ENCODE data around the gene SCRT2. TPM values are rescaled to one million over a fixed set of nuclear protein-coding genes. Genes with fewer than 3 reads are reported as not detected.
A peak's percentile ranks its signal among the peaks of the same experiment; 100 is the strongest.
"Not testable (repeated sequence)": the region's sequence is repeated elsewhere in the genome, so short reads cannot be mapped to it uniquely, and the experiment has no call there.

SCRT2 gene
- polyA plus RNA-seq, 5 donors = not detected

DNA sequence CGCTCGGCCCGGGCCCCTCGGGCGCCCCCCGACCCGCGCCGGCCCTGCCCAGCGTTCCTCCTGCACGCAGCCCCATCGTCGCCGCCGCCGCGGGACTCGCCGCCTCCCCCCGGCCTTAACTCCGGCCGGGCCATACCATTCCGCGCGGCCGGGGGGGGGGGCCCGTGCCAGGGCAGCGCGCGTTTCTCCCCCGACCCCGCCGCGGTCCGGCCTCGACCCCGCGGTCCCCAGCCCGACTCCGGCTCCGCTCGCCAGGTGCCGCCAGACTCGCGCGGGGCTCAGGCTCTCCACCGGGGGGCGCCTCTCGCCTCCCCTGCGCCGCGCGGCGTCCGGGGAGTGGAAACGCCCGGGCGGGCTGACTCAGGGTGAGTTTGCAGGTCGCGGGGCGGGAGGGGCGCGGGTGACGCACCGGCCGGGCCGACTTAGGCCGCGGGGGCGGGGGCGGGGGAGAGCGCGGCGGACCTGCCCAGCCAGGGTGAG lies 22.5 kb downstream of the SCRT2 start, which contains the start of gene SRXN1:
SRXN1 (minus strand) TSS at position 91 of the 480 bp plus-strand sequence; CDS start at position 76, 15 bp downstream.
- DNase-seq = peak; percentile 65 to 74

DNA sequence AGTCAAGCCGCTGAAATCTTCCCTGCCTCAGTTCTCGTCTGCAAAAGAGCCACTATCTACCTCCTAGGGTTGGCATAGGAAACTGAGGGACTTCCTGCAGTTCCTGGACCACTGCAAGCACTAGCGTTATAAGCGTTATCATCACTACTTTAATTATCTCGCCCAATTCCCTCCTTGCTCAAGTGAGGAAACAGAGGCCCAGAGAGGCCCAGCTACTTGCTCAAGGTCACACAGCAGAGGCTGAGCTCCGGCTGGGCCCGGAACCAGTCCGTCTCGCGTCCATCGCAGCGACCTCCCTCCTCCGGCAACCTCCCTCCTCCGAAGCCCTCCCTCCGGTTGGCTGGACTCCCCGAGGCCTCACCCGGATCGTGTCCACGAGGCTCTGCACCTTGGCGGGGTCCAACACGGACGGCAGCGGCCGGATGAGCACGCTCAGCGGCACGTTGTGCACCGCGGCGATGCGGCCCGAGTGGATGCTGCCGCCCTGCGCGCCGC lies 22.9 kb downstream of the SCRT2 start:
- no peak for DNase-seq

DNA sequence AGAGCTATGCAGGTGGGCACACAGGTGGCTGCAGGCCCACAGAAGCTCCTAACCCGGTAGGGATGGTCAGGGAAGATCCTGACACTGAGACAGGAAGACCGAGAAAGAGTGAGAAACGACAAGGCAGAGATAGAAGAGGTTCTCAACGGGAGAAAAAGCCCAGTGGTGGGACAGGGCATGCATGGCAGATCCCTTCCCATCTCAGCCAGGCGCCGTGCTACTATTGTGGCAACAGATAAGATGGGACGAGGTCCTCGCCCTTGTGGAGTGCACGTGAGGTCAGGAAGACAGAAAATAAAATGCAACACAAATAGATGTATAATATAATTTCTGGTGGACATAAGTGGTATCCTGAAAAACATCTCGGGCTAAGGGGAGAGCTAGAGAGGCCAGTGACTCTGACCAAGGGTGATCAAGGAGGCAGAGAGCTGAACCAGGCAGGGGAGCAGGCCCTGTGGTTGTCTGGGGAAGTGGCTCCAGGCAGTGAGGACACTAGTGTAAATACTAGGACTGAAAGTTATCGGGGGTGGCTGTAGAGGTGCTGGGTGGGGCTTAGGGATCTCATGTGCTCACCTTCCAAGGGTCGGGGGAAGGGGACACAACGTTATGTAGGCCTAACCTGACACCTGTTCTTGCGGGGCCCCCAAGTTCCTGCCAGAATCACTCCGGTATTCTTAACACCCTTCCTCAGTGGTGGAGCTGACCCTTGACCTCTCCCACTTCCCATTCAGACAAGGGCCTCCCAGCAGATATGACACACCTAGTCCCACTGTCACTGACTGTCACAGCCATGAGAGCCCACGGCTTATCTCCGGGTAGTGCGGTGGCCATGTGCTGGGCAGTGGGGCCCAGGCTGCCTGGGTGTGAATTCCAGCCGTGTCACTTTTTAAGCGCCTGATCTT lies 23.6 kb downstream of the SCRT2 start:
- no peak for DNase-seq

DNA sequence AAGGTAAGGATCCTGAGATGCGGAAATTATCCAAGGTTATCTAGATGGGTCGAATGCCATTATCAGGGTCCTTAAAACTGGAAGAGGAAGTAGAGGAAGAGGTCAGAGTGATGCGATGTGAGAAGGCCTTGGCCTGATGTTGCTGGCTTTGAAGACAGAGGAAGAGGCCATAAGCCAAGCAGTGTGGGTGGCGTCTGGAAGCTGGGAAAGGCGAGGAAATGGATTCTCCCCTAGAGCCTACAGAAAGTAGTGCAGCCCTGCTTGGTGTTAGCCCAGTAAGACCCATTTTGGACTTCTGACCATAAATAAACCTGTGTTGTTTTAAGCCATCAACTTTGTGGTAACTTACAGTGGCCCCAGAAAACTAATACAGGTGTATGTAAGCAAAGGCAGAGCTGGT lies 24.6 kb downstream of the SCRT2 start:
- DNase-seq = no peak

DNA sequence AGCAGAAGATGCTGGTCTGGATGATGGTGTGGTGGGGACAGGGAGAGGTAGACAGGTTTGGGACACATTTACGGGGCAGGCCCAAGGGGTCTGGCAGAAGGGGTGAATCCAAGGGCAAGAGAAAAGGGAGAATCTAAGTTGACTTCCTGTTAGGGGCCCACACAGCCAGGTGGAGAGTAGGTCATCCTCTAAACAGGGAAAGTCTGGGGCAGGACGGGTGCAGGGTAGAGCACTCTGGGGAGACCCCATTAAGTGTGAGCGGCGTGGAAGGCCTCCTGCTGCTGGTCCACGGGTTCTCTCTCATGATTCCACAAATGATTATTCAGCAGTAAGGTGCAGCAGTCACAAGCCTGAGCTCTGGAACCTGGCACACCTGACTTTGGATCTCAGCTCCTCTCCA lies 25.3 kb downstream of the SCRT2 start:
- no peak for DNase-seq

DNA sequence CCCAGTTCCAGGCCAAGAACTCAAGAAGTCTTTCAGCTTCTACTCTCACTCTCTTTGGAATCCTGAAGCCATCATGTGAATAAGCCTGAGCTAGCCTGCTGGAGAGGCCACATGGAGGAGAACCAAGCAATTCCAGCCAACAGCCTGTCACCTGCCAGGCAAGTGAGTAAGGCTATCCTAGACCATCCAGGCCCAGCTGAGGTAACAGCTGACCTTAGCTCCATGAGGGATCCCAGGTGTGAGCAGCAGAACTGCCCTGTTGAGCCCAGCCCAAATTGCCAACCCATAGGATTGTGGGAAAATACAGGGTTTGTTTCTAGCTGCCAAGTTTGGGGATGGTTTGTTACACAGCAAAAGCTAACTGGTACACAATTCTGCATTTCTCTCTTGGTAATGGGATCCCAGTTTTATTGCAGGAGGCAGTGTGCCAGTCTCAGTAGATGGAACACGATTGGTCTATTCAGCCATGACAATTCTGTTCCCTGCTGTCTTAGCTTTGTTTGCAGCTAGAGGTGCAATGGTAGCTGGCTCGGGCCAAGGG lies 28.1 kb downstream of the SCRT2 start:
- no peak for DNase-seq

DNA sequence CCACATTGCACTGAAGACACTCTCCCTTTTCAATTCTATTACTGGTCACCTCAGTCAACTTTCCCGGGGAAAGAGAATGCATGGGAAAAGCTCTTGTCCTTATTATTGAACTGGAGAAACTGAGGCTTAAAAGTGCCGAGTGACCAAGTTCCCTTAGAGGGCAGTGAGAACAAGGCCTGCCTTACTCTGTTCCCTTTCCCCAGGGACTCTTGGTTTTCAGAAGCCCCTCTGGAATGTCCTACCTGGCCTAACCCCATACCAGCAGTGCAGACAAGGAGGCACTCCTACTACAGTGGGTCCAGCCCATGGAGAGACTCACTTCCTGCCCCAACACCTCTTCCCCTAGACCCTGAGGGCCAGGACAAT lies 28.8 kb downstream of the SCRT2 start:
- DNase-seq = no peak

DNA sequence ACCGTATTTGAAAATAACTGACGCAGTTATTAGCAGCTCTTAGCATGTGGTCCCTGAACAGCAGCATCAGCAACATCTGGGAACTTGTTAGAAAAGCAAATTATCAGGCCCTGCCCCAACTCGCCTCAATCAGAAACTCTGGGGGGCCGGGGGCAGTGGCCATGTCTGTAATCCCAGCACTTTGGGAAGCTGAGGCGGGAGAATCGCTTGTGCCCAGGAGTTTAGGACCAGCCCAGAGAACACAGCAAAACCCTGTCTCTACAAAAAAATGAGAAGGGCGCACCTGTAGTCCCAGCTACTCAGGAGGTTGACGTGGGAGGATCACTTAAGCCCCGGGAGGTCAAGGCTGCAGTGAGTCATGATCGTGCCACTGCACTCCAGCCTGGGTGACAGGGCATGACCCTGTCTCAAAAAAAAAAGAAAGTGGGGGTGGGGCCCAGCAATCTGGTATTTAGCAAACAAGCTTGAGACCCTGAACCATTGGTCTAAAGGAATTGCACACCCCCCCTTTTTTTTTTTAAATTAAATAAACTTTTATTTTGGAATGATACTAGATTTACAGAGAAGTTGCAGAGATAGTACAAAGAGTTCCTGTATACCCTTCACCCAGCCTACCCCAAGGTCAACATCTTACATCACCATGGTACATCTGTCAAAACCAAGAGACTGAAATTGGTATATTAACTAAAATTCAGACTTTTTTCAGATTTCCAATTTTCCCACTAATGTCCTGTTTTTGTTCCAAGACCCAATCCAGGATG lies 29.3 kb downstream of the SCRT2 start:
- DNase-seq = no peak

DNA sequence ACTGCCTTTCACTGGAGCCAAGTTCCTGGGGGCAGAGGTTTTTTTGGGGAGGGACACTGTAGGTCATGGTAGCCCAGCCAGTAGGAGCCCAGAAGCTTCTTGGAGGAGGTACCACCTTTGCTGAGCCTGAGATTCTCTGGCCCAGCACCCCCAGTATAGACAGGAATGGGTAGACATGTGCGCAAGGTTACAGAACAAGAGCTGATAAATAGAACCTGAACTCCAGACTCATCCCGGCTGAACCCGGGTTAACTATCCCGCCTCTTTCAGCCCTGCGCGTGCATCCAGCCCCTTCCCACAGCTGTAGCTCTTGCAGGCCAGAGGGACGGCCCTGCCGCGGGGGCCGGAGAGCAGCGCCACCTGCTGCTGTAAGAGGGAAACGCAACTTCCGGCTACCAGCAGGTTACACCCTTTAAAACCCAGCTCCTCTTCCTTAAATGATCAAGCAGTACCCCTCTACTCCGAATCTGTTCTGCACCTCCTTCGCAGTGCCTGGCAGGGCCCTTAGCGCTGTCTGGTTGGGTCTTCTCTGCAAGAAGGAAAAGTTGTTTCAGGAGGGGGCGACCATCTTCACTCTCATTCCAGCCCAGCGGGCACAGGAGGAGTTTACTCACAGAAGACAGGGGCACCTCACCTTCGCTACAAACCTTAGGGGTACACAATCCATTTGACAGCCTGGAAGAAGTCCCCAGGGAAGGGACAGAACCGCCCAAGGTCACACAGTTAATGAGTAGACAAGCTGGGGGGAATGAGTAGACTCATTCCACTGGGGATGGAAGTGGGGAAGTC lies 30.1 kb downstream of the SCRT2 start:
- DNase-seq = peak; percentile 63 to 76

DNA sequence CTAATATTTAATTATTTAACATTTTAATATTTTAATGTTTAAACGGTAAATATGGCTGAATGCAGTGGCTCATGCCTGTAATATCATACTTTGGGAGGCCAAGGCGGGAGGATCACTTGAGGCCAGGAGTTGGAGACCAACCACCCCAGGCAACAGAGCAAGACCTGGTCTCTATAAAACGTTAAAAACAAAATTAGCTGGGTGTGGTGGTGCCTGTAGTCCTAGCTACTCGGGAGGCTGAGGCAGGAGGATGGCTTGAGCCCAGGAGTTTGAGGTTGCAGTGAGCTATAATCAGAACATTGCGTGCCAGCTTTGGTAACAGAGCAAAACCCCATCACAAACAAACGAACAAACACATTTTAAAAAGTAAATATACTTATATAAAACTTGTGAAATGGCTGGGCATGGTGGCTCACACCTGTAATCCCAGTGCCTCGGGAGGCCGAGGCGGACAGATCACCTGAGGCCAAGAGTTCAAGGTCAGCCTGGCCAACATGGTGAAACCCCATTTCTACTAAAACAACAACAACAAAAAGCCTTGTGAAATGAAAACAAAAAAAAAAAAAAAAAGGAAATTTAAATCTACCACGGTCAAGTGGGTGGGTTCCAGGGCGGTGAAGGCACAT lies 30.8 kb downstream of the SCRT2 start:
- no peak for DNase-seq

DNA sequence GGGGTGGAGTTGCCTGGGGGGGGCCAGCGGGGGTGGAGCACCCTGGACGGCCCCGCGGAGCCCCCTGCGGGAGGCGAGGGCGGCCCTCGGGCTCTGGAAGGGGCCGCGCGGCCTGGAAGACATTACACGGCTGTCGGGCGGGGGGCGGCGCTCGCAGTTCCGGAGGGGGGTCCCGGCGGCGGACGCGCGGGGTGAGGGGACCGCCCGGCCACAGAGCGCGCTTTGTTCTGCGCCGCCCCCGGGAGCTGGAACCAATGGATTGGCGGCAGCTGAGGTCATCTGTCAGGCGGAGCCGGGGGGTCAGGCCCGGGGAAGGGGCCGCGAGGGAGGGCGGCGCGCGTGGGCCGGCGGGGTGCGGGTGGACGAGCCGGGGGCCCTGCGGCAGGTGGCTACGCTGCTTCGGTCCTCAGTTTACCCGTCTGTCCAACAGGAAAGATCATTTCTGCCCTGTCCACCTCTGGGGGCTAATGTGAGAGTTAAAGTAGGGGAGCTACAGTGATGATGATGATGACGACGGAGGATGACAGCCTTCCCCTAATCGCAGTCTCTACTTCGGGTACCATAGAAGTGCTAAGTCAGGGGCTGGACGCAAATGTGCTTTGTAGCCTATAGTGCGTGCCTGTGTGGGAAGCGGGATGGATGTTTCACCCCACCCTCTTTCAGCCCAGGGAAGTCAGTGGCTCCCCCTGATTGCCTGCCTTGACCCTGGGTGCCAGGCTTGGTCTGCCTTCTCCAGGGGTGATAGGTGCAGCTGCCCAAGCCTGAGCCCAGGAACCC lies 33.0 kb downstream of the SCRT2 start:
- peak in 1 of 2 donors; percentile 44 for DNase-seq

DNA sequence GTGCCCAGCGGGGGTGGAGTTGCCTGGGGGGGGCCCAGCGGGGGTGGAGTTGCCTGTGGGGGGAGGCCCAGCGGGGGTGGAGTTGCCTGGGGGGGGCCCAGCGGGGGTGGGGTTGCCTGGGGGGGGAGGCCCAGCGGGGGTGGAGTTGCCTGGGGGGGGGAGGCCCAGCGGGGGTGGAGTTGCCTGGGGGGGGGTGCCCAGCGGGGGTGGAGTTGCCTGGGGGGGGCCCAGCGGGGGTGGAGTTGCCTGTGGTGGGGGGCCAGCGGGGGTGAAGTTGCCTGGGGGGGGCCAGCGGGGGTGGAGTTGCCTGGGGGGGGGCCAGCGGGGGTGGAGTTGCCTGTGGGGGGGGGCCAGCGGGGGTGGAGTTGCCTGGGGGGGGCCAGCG lies 33.6 kb downstream of the SCRT2 start:
- DNase-seq = not testable (repeated sequence)

DNA sequence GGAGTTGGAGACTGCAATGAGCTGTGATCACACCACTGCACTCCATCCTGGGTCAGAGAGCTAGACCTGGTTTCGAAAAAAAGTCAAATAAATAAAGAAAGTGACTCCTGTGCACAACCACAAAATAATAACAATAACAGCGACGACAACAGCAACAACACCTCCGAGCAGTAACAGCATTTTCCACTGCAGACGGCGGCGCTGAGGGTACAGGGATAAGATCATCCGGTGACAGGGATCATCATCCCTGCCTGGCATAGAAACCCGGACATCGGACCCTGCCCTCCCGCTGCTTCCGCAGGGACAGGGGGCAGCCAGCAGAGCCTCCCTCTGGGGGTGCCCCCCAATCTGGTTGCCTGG lies 34.1 kb downstream of the SCRT2 start:
- DNase-seq = no peak

DNA sequence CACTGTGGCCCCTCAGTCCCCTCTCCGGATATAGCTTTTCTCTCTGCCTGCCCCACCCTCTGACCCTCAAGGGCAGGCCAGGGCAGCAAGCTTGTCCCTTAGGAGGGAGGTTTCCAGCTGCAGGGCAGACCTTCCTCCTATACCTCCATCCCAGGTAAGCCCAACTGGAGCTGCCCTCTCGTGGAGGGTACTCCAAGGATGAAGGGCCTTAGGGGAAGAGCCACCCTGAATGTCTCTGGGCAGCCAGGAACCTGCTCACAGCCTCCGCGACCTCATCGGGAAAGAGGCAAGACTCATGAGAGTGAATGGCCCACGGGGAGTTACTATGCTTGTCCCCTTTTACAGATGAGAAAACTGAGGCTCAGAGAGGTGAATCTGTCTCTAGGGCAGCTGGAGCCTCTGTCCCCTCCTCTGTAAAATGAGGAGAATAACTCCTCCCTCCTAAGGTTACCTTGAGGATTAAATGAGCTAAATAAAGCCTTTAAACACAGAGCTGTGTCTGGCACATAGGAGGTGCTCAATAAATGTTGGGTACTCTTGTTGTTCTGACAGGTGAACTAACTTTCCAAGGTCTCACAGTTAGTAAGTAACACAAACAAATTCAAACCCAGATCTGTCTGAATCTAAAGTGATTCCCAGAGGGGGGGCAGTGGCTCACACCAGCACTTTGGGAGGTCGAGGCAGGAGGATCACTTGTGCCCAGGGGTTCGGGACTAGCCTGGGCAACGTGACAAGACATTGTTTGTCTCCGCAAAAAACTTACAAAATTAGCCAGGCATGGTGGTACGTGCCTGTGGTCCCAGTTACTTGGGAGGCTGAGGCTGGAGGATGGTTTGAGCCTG lies 34.7 kb downstream of the SCRT2 start:
- no peak for DNase-seq

DNA sequence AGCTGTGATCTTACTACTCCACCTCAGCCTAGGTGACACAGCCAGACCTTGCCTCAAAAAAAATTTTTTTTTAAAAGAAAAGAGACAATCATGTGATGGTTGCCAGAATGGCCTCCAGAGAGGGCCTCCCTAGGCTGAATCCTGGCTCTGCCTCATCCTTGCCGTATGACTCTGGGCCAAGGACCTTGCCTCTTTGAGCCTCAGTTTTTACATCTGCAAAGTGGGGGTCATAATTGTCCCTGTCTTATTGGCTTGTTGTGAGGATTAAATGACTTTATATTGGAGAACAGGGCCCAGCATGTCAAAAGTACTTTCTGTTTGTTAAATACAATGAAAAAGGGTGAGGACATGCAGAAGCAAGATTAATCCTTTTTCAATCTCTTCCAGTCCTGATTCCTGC lies 37.0 kb downstream of the SCRT2 start:
- no peak for DNase-seq

DNA sequence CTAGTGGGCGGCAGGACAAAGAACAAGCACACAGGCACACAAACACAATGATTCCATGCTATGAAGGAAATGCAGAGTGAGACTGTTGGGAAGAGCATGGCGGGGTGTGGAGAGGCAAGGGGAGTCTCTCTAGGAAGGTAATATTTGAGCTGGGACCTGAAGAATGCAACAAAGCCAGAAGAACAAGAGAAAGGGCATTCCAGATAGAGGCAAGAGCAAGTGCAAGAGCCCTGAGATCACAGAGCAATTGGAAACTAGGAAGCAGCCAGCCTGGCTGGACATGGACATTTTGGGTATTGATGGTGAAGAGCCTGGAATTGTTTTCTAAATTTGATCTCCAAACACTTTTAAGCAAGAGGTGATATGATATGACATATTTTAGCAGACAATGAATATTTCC lies 38.0 kb downstream of the SCRT2 start:
- DNase-seq = no peak

DNA sequence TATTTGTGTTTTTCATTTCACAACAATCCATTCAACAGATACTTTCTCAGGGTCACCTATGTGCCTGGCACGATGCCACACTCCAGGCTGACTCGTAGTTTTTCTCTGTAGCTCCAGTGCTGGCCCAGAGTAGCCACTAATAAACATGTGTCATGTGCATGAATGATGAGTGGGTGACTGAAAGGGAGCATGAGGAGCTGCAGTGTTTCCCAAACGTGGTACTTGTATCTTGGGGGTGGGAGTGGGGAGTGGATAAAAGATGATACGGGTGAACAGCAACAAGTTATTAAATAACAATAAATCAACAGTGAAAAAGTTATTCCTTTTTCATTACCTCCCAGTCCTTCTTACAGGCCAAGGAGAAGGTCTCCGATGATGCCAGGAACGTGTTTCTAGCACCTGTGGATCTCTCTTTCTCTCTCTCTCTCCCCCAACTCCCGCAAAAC lies 39.7 kb downstream of the SCRT2 start:
- no peak for DNase-seq

DNA sequence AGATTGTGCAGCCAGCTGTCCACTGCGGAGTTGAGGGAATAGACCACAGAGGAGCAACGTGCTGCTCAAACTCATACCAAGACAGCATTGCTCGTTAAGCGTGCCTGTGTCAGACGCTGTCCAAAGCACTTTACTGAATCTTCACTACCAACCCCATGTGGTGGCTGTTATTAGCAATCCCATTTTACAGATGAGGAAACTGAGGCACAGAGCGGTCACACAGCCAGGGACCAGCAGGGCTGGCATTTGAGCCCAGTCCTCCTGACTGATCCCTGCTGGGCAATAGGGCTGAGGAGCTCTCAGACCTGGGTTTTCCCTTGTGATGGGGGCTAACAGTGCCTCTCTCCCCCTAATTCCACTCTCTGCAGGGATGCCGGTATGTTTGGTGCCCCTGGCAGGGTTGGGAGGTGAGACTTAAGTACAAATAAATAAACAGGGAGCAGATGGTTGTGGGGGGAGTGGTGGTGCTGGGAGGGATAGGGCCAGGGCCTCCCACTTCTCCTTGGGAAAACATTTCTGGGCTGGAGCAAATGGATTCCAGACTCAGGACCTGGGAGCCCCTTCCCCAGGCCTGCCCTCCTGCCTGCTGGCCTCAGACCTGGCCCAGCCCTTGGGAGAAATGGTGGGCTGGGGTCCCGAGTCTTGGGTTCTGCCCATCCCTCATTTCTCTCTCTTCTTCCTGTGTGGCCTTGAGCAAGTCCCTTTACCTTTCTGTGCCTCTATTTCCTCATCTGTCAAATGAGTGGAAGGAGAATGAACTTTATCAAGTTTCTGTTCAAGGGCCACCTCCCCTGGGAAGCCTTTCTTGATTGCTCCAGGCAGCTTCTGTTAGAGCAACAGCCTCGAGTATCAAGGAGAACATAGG lies 40.3 kb downstream of the SCRT2 start:
- no peak for DNase-seq

Data from right lung (tissue), 5 donors.